HEK293 (cell line): ENCODE results near the gene MTMR12.

Experiments
- BCL11A ChIP-seq: fragments of 450-650 bp; formaldehyde crosslinking; IDR thresholded peaks from 2 replicates; pipeline ENCODE4 v1.5.1; 2016; ENCODE audit warnings: low read depth, missing biosample characterization, missing genetic modification characterization
- GFI1B ChIP-seq: fragments of 450-650 bp; formaldehyde crosslinking; IDR thresholded peaks from 2 replicates; pipeline ENCODE4 v1.5.1; 2016; ENCODE audit warnings: missing biosample characterization, missing genetic modification characterization
- GLI2 ChIP-seq: fragments of 450-650 bp; formaldehyde crosslinking; IDR thresholded peaks from 2 replicates; pipeline ENCODE4; 2017; ENCODE audit warnings: missing biosample characterization, missing genetic modification characterization, low read depth, borderline replicate concordance
- GLIS1 ChIP-seq: fragments of 450-650 bp; formaldehyde crosslinking; IDR thresholded peaks from 2 replicates; pipeline ENCODE4 v1.5.1; 2016; ENCODE audit warnings: missing biosample characterization, missing genetic modification characterization
- SP2 ChIP-seq: fragments of 450-650 bp; formaldehyde crosslinking; IDR thresholded peaks from 2 replicates; pipeline ENCODE4 v1.5.1; 2016; ENCODE audit warnings: missing biosample characterization, missing genetic modification characterization
- ZBTB48 ChIP-seq: fragments of 450-650 bp; formaldehyde crosslinking; IDR thresholded peaks from 2 replicates; pipeline ENCODE4 v1.5.1; 2016; ENCODE audit warnings: missing biosample characterization, missing genetic modification characterization
- ZFHX2 ChIP-seq: fragments of 450-650 bp; formaldehyde crosslinking; conservative IDR thresholded peaks from 2 replicates; pipeline ENCODE4 v1.5.1; 2016; ENCODE audit warnings: missing biosample characterization, missing genetic modification characterization
- ZFP3 ChIP-seq: fragments of 450-650 bp; formaldehyde crosslinking; IDR thresholded peaks from 2 replicates; pipeline ENCODE4 v1.5.1; 2016; ENCODE audit warnings: low read depth, missing biosample characterization, missing genetic modification characterization
- ZFP41 ChIP-seq: fragments of 450-650 bp; formaldehyde crosslinking; IDR thresholded peaks from 2 replicates; pipeline ENCODE4 v1.5.1; 2016; ENCODE audit warnings: missing biosample characterization, missing genetic modification characterization, borderline replicate concordance
- ZNF10 ChIP-seq: fragments of 450-650 bp; formaldehyde crosslinking; IDR thresholded peaks from 2 replicates; pipeline ENCODE4 v1.5.1; 2017; ENCODE audit warnings: missing biosample characterization, missing genetic modification characterization
- ZNF155 ChIP-seq: fragments of 450-650 bp; formaldehyde crosslinking; IDR thresholded peaks from 2 replicates; pipeline ENCODE4 v1.5.1; 2016; ENCODE audit warnings: missing biosample characterization, missing genetic modification characterization
- ZNF169 ChIP-seq: fragments of 450-650 bp; formaldehyde crosslinking; IDR thresholded peaks from 2 replicates; pipeline ENCODE4 v1.5.1; 2016; ENCODE audit warnings: missing biosample characterization, missing genetic modification characterization
- ZNF202 ChIP-seq: fragments of 450-650 bp; formaldehyde crosslinking; IDR thresholded peaks from 2 replicates; pipeline ENCODE4 v1.5.1; 2016; ENCODE audit warnings: missing biosample characterization, missing genetic modification characterization, borderline replicate concordance
- ZNF214 ChIP-seq: fragments of 450-650 bp; formaldehyde crosslinking; IDR thresholded peaks from 2 replicates; pipeline ENCODE4 v1.5.1; 2017; ENCODE audit warnings: missing biosample characterization, mild to moderate bottlenecking, missing genetic modification characterization, borderline replicate concordance
- ZNF292 ChIP-seq: fragments of 450-650 bp; formaldehyde crosslinking; IDR thresholded peaks from 2 replicates; pipeline ENCODE4 v1.5.1; 2016; ENCODE audit warnings: low read depth, missing biosample characterization, missing genetic modification characterization, borderline replicate concordance
- ZNF366 ChIP-seq: fragments of 450-650 bp; formaldehyde crosslinking; conservative IDR thresholded peaks from 2 replicates; pipeline ENCODE4 v1.5.1; 2016; ENCODE audit warnings: missing biosample characterization, missing genetic modification characterization
- ZNF37A ChIP-seq: fragments of 450-650 bp; IDR thresholded peaks from 2 replicates; pipeline ENCODE4 v1.5.1; 2018; ENCODE audit warnings: missing biosample characterization, missing genetic modification characterization
- ZNF423 ChIP-seq: fragments of 450-650 bp; formaldehyde crosslinking; IDR thresholded peaks from 2 replicates; pipeline ENCODE4 v1.5.1; 2016; ENCODE audit warnings: missing biosample characterization, missing genetic modification characterization
- ZNF501 ChIP-seq: fragments of 450-650 bp; formaldehyde crosslinking; IDR thresholded peaks from 2 replicates; pipeline ENCODE4 v1.5.1; 2016; ENCODE audit warnings: missing biosample characterization, missing genetic modification characterization
- ZNF510 ChIP-seq: fragments of 450-650 bp; formaldehyde crosslinking; IDR thresholded peaks from 2 replicates; pipeline ENCODE4 v1.5.1; 2018; ENCODE audit warnings: mild to moderate bottlenecking, missing genetic modification characterization, missing biosample characterization; ENCODE audit not compliant: insufficient replicate concordance
- ZNF514 ChIP-seq: fragments of 450-650 bp; formaldehyde crosslinking; IDR thresholded peaks from 2 replicates; pipeline ENCODE4 v1.5.1; 2016; ENCODE audit warnings: missing biosample characterization, missing genetic modification characterization
- ZNF521 ChIP-seq: fragments of 450-650 bp; formaldehyde crosslinking; IDR thresholded peaks from 2 replicates; pipeline ENCODE4 v1.5.1; 2017; ENCODE audit warnings: missing biosample characterization, mild to moderate bottlenecking, missing genetic modification characterization
- ZNF555 ChIP-seq: fragments of 450-650 bp; formaldehyde crosslinking; conservative IDR thresholded peaks from 2 replicates; pipeline ENCODE4 v1.5.1; 2017; ENCODE audit warnings: missing biosample characterization, mild to moderate bottlenecking, missing genetic modification characterization, inconsistent platforms
- ZNF670 ChIP-seq: fragments of 450-650 bp; formaldehyde crosslinking; IDR thresholded peaks from 2 replicates; pipeline ENCODE4 v1.5.1; 2016; ENCODE audit warnings: missing biosample characterization, missing genetic modification characterization, low read depth
- ZNF777 ChIP-seq: fragments of 450-650 bp; formaldehyde crosslinking; IDR thresholded peaks from 2 replicates; pipeline ENCODE4 v1.5.1; 2017; ENCODE audit warnings: missing biosample characterization, missing genetic modification characterization, borderline replicate concordance
- ZNF785 ChIP-seq: fragments of 450-650 bp; formaldehyde crosslinking; IDR thresholded peaks from 2 replicates; pipeline ENCODE4 v1.5.1; 2016; ENCODE audit warnings: missing biosample characterization, missing genetic modification characterization
- ZNF830 ChIP-seq: fragments of 450-650 bp; IDR thresholded peaks from 2 replicates; pipeline ENCODE4 v1.5.0; 2018; ENCODE audit warnings: missing biosample characterization, missing genetic modification characterization, low read depth, mild to moderate bottlenecking, moderate library complexity
- ZNF837 ChIP-seq: fragments of 450-650 bp; formaldehyde crosslinking; IDR thresholded peaks from 2 replicates; pipeline ENCODE4 v1.5.1; 2016; ENCODE audit warnings: missing biosample characterization, missing genetic modification characterization
- TF ChIP-seq, protein P1 (sequence below): fragments of 450-650 bp; formaldehyde crosslinking; IDR thresholded peaks from 2 replicates; pipeline ENCODE4 v1.5.1; 2016; ENCODE audit warnings: missing biosample characterization, missing genetic modification characterization, low read depth
- TF ChIP-seq, protein P2 (sequence below): sonication (generic); formaldehyde crosslinking; IDR thresholded peaks from 2 replicates; pipeline ENCODE4 v1.8.1; 2022; ENCODE audit warnings: mild to moderate bottlenecking, moderate library complexity, missing genetic modification reagents
- TF ChIP-seq, protein P3 (sequence below): fragments of 450-650 bp; formaldehyde crosslinking; IDR thresholded peaks from 2 replicates; pipeline ENCODE4 v1.5.1; 2017; ENCODE audit warnings: missing biosample characterization, missing genetic modification characterization
- TF ChIP-seq, protein P4 (sequence below): fragments of 450-650 bp; formaldehyde crosslinking; IDR thresholded peaks from 2 replicates; pipeline ENCODE4 v1.5.1; 2017; ENCODE audit warnings: missing biosample characterization, missing genetic modification characterization
- TF ChIP-seq, protein P5 (sequence below): fragments of 450-650 bp; formaldehyde crosslinking; IDR thresholded peaks from 2 replicates; pipeline ENCODE4 v1.5.0; 2017; ENCODE audit warnings: missing biosample characterization, missing genetic modification characterization, borderline replicate concordance

MTMR12 gene

DNA sequence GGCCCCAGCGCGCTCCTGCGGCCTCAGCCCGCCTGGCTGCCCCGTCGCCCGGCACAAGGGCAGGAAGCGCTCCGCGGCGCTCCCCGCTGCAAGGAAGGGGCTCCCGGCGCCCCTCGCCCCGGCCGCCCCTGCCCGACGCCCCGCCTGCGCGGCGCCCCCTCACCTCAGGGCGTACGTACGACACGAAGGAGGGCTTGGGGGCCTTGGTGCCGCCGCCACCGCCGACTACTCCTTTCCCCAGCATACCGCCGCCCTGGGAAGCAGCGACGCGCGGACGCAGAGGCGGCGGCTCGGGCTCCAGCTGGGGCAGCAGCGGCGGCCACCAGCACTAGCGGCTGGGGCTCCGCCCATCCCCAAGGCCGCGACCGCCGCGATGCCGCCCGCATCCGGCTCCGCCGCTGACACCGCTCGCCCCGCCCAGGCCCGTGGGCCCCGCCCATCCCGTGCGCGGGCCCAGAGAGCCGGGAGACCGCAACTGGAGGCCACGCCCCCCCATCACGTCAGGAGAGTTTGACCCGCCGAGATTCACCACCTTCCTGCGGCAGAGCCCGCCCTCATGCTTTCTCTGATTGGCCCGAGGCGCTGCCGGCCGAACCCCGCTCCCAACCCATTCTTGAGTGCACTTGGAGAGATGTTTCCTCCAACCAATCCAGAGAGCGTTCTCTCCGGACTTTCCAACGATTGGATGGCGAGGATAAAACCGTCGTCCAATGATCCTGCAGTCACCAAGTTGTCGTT lies at the start of gene MTMR12 (continued):
- TF ChIP-seq, protein P1, sequence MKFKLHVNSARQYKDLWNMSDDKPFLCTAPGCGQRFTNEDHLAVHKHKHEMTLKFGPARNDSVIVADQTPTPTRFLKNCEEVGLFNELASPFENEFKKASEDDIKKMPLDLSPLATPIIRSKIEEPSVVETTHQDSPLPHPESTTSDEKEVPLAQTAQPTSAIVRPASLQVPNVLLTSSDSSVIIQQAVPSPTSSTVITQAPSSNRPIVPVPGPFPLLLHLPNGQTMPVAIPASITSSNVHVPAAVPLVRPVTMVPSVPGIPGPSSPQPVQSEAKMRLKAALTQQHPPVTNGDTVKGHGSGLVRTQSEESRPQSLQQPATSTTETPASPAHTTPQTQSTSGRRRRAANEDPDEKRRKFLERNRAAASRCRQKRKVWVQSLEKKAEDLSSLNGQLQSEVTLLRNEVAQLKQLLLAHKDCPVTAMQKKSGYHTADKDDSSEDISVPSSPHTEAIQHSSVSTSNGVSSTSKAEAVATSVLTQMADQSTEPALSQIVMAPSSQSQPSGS (tag by site-specific recombination), result no peak
- no peak; the same call in 1 of the 2 replicates for TF ChIP-seq GLIS1 (tag by site-specific recombination)
- no peak for TF ChIP-seq ZNF514
- no peak for TF ChIP-seq ZFP3
- TF ChIP-seq ZNF10 (tag by site-specific recombination), result no peak
- TF ChIP-seq ZNF214 (tag by site-specific recombination), result no peak
- TF ChIP-seq ZNF521 (tag by site-specific recombination), result no peak
- no peak for TF ChIP-seq ZNF202 (tag by site-specific recombination)
- no peak for TF ChIP-seq GFI1B (tag by site-specific recombination)
- TF ChIP-seq ZFP41 (tag by site-specific recombination), result no peak
- no peak for TF ChIP-seq GLI2 (tag by site-specific recombination)
- no peak for TF ChIP-seq ZNF366 (tag by site-specific recombination)
- TF ChIP-seq, protein P2, sequence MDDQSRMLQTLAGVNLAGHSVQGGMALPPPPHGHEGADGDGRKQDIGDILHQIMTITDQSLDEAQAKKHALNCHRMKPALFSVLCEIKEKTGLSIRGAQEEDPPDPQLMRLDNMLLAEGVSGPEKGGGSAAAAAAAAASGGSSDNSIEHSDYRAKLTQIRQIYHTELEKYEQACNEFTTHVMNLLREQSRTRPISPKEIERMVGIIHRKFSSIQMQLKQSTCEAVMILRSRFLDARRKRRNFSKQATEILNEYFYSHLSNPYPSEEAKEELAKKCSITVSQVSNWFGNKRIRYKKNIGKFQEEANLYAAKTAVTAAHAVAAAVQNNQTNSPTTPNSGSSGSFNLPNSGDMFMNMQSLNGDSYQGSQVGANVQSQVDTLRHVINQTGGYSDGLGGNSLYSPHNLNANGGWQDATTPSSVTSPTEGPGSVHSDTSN, result peak; percentile 67; the same call in 1 of the 2 replicates
- TF ChIP-seq ZNF423, result no peak
- no peak for TF ChIP-seq ZNF155
- TF ChIP-seq, protein P3, sequence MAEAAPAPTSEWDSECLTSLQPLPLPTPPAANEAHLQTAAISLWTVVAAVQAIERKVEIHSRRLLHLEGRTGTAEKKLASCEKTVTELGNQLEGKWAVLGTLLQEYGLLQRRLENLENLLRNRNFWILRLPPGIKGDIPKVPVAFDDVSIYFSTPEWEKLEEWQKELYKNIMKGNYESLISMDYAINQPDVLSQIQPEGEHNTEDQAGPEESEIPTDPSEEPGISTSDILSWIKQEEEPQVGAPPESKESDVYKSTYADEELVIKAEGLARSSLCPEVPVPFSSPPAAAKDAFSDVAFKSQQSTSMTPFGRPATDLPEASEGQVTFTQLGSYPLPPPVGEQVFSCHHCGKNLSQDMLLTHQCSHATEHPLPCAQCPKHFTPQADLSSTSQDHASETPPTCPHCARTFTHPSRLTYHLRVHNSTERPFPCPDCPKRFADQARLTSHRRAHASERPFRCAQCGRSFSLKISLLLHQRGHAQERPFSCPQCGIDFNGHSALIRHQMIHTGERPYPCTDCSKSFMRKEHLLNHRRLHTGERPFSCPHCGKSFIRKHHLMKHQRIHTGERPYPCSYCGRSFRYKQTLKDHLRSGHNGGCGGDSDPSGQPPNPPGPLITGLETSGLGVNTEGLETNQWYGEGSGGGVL (tag by site-specific recombination), result 0 out of 2 replicates have a peak, but pooled peaks have one; percentile 21
- TF ChIP-seq ZNF510, result no peak
- TF ChIP-seq BCL11A (tag by site-specific recombination), result no peak
- TF ChIP-seq ZFHX2 (tag by site-specific recombination), result peak; percentile 42
- TF ChIP-seq ZNF670, result no peak
- no peak for TF ChIP-seq ZNF777
- no peak for TF ChIP-seq ZNF169 (tag by site-specific recombination)
- no peak for TF ChIP-seq ZBTB48 (tag by site-specific recombination)
- TF ChIP-seq ZNF555 (tag by site-specific recombination), result no peak
- TF ChIP-seq SP2 (tag by site-specific recombination), result peak; percentile 98
- TF ChIP-seq, protein P4, sequence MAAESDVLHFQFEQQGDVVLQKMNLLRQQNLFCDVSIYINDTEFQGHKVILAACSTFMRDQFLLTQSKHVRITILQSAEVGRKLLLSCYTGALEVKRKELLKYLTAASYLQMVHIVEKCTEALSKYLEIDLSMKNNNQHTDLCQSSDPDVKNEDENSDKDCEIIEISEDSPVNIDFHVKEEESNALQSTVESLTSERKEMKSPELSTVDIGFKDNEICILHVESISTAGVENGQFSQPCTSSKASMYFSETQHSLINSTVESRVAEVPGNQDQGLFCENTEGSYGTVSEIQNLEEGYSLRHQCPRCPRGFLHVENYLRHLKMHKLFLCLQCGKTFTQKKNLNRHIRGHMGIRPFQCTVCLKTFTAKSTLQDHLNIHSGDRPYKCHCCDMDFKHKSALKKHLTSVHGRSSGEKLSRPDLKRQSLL (tag by site-specific recombination), result 0 out of 2 replicates have a peak, but pooled peaks have one; percentile 3
- no peak for TF ChIP-seq ZNF501
- no peak for TF ChIP-seq ZNF37A (tag by site-specific recombination)
- TF ChIP-seq ZNF837 (tag by site-specific recombination), result no peak
- TF ChIP-seq ZNF830 (tag by site-specific recombination), result no peak
- no peak for TF ChIP-seq ZNF785
- no peak for TF ChIP-seq ZNF292 (tag by site-specific recombination)
- TF ChIP-seq, protein P5, sequence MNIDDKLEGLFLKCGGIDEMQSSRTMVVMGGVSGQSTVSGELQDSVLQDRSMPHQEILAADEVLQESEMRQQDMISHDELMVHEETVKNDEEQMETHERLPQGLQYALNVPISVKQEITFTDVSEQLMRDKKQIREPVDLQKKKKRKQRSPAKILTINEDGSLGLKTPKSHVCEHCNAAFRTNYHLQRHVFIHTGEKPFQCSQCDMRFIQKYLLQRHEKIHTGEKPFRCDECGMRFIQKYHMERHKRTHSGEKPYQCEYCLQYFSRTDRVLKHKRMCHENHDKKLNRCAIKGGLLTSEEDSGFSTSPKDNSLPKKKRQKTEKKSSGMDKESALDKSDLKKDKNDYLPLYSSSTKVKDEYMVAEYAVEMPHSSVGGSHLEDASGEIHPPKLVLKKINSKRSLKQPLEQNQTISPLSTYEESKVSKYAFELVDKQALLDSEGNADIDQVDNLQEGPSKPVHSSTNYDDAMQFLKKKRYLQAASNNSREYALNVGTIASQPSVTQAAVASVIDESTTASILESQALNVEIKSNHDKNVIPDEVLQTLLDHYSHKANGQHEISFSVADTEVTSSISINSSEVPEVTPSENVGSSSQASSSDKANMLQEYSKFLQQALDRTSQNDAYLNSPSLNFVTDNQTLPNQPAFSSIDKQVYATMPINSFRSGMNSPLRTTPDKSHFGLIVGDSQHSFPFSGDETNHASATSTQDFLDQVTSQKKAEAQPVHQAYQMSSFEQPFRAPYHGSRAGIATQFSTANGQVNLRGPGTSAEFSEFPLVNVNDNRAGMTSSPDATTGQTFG, result no peak
